Measurements from ENCODE around the gene FCHSD2.

- TF ChIP-seq CTCF (IDR thresholded peaks at IDR 0.05): no peak
- TF ChIP-seq EZH2 (IDR thresholded peaks at IDR 0.05; ENCODE audit: borderline replicate concordance, insufficient read depth, low read depth, low read length, poor library complexity, severe bottlenecking): no peak
Observed at GRCh38 chr11:73162196-73162740, 20.1 kb upstream of the FCHSD2 start.

All from B cell (primary cell).